Muscle of leg (tissue), 11 donors: ENCODE measurements around the gene RUFY2. TPM values are rescaled to one million over a fixed set of nuclear protein-coding genes. Genes with fewer than 3 reads are reported as not detected.

Experiments used
- DNase-seq: peaks from one replicate; pipeline ENCODE4 v3.0.0; 2013
- H3K27ac ChIP-seq: one replicate; pipeline ENCODE4 v1.5.1; 2013; ENCODE audit warnings: mild to moderate bottlenecking, low read length, control low read depth
- H3K27me3 ChIP-seq: one replicate; pipeline ENCODE4 v1.6.1; 2013; ENCODE audit warnings: low read length; ENCODE audit not compliant: control insufficient read depth, insufficient read depth
- H3K36me3 ChIP-seq: one replicate; pipeline ENCODE4 v1.6.1; 2013; ENCODE audit warnings: low read length; ENCODE audit not compliant: control insufficient read depth, insufficient read depth
- H3K4me1 ChIP-seq: one replicate; pipeline ENCODE4 v1.6.1; 2013; ENCODE audit warnings: low read length; ENCODE audit not compliant: control insufficient read depth, insufficient read depth
- H3K4me3 ChIP-seq: one replicate; pipeline ENCODE4 v1.5.1; 2013; ENCODE audit warnings: low read length, control low read depth
- H3K9me3 ChIP-seq: replicated peaks from 2 replicates; pipeline ENCODE4 v1.6.1; 2013; ENCODE audit warnings: low read depth, low read length; ENCODE audit not compliant: control insufficient read depth
- WGBS: methylation state at CpG from one replicate; pipeline ENCODE4 v1.1.5; 2013; ENCODE audit warnings: missing lambda C conversion rate; ENCODE audit not compliant: insufficient coverage; 5-methylcytosine and 5-hydroxymethylcytosine counted together
- polyA plus RNA-seq, 8 donors: library from polyadenylated mRNA; unstranded; fragments of 120-200 nt; gene quantifications; one replicate each; pipeline versions ENCODE4 v1.2.1 to v1.2.3, GENCODE V29; 2013; ENCODE audit warnings: inconsistent platforms in 1 of 8, low replicate concordance in 1 of 8; ENCODE audit not compliant: insufficient read length in 8 of 8, insufficient read depth in 1 of 8
- total RNA-seq: library from RNA; stranded (reverse); fragments of 120-200 nt; gene quantifications from one replicate; pipeline ENCODE4 v1.2.4, GENCODE V29; 2013

The RUFY2 gene
- total and polyA plus RNA-seq, 9 donors: 12.0 to 19.8 (median 16.6) TPM

DNA sequence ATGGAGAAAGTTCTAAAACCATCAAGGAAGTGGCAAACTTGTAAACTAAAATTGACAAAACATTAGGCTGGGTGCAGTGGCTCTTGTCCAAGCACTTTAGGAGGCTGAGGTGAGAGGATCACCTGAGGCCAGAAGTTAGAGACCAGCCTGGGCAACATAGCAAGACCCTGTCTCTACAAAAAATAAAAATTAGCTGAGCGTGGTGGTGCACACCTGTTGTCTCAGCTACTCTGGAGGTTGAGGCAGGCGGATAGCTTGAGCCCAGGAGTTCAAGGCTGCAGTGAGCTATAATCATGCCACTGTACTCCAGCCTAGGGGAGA lies 104.6 kb downstream of the RUFY2 start:
- H3K4me3 ChIP-seq: no peak overlapping the region
- no peaks in the 10 kb centered on the region for H3K4me1 ChIP-seq
- H3K9me3 ChIP-seq: no peaks in the 10 kb centered on the region
- H3K36me3 ChIP-seq: no peaks in the 10 kb centered on the region
- no peaks in the 10 kb centered on the region for H3K27me3 ChIP-seq
- no peak overlapping the region for H3K27ac ChIP-seq
- no peak for DNase-seq
- WGBS: 80% methylated on average over 1 of the region's 2 CpGs

DNA sequence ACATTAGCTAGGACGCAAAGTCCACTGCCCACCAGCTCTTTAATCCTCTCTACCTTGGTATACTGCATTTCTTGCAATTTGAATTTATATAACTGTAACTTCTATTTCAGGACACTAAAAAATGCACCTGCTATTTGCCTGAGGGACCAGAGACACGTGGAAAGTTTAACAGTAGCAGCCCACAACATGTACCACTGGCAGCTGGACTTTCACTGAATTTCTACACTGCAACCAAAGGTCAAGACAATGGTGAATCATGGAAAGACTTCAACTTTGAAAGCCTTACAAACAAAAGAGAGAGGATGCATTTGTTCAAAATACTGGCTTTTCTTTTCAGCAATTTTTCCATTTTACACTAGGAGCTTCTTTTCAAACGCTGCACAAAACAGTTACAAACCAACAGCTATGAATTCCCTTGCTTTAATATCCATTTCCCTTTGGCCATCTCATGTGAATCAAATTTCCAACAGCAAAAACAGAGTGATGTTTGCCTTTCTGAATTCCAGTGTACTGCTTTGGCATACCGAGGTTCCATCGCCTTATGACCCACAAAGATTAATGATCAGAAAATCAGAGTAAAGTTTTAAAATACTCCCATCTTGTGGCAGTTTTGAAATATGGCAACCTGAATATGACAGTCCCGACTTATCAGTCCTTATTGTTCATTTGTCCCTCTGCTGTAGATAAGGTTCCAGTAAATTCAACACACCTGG lies 105.1 kb downstream of the RUFY2 start:
- Histone ChIP-seq H3K36me3 (no peaks in the 10 kb centered on the region), H3K9me3 (no peaks in the 10 kb centered on the region), H3K27ac (no peak overlapping the region), H3K27me3 (no peaks in the 10 kb centered on the region), H3K4me3 (no peak overlapping the region), H3K4me1 (no peaks in the 10 kb centered on the region)
- DNase-seq: peak; percentile 68
- WGBS: 62% methylated on average over 4 of the region's 6 CpGs

DNA sequence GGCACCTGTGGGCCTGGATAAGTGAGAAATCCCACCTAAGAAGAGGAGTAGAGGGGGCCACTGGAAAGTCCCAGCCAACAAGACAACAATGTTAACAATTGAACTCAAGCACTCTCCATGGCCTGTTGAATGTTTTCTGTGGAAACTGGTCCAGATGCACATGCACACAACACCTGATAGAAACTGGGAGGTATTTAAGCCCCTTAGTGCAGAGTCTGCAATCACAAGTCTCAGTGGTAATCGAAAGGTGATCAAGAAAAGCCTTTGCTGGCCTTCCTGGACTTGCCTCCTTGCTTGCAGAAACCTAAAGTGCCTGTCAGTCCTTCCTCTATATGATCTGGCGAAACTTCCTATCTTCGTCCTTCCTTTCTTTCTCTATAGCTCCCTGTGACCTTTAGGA lies 105.8 kb downstream of the RUFY2 start:
- Histone ChIP-seq H3K4me3 (no peak overlapping the region), H3K27me3 (no peaks in the 10 kb centered on the region), H3K9me3 (no peaks in the 10 kb centered on the region), H3K4me1 (no peaks in the 10 kb centered on the region), H3K36me3 (no peaks in the 10 kb centered on the region), H3K27ac (no peak overlapping the region)
- WGBS: no CpG with 5 or more reads among the region's 3 CpGs
- DNase-seq: no peak

DNA sequence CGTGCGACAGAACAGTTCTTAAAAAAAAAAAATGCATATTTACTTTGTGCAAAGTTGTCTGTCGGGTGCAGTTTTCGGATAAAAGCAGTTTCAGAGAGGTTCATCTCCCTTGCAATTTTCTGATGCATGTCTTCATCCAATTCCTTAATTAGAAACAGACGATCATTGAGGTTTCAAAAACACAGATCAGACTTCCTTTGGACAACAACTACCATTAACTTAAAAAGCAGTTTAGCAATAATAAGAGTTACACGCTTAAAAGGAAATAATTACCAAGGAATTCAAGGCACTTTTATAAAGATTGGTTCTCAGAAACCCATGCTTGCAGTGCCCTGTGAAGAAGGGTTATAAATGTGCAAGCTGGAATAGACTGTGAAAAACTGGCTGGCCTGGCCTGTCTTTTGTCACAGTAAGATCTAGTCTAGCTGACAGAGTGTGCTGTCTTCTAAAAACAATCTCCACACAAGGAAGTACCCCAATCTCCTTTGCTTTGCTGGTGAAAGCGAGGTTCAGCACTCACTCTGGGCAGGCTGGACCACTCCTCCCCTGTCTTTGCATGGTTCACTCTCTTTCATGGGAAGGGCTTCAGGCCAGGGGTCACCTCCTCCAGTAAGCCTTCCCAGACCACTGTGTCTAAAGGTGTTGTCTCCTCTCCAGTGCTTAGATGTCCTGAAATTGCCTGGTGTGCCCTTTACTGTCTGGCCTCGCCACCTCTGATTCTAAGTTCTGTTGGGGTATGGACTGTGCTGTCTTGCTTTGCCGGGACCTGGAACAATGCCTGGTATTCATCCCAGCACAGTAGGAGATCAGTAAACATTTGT lies 110.0 kb downstream of the RUFY2 start:
- no peaks in the 10 kb centered on the region for H3K4me1 ChIP-seq
- no peak overlapping the region for H3K4me3 ChIP-seq
- 77% methylated on average over 4 of the region's 9 CpGs for WGBS
- peak; percentile 60 for DNase-seq
- H3K9me3 ChIP-seq: no peaks in the 10 kb centered on the region
- H3K36me3 ChIP-seq: no peaks in the 10 kb centered on the region
- H3K27me3 ChIP-seq: no peaks in the 10 kb centered on the region
- no peak overlapping the region for H3K27ac ChIP-seq

Other genes with a start within 250 kb of the RUFY2 start
- 0.13 TPM for gene ATOH7, start 175.2 kb downstream of the RUFY2 start, total RNA-seq
- under 1 TPM in 2 of 8 donors, not detected in 6; 0.11 TPM for gene ATOH7, start 175.2 kb downstream of the RUFY2 start, polyA plus RNA-seq
- gene HNRNPH3, start 75.2 kb downstream of the RUFY2 start, total RNA-seq: 17.8 TPM
- 100 to 1,000 TPM; 176 to 214 (median 193) TPM for gene HNRNPH3, start 75.2 kb downstream of the RUFY2 start, polyA plus RNA-seq
- gene PBLD, start 74.3 kb downstream of the RUFY2 start, total RNA-seq: 3.9 TPM
- gene PBLD, start 74.3 kb downstream of the RUFY2 start, polyA plus RNA-seq: 10 to 100 TPM in 2 of 8 donors, 1 to 10 TPM in 6; 4.7 to 20.0 (median 8.0) TPM
- 9.0 TPM for gene DNA2, start 64.7 kb upstream of the RUFY2 start, total RNA-seq
- 1 to 10 TPM; 3.7 to 7.3 (median 5.2) TPM for gene DNA2, start 64.7 kb upstream of the RUFY2 start, polyA plus RNA-seq
- 31.8 TPM for gene SLC25A16, start 120.2 kb upstream of the RUFY2 start, total RNA-seq
- 10 to 100 TPM in 1 of 8 donors, 1 to 10 TPM in 7; 6.9 to 13.9 (median 8.5) TPM for gene SLC25A16, start 120.2 kb upstream of the RUFY2 start, polyA plus RNA-seq
- 20.6 TPM for gene TET1, start 153.1 kb upstream of the RUFY2 start, total RNA-seq
- gene TET1, start 153.1 kb upstream of the RUFY2 start, polyA plus RNA-seq: 10 to 100 TPM in 1 of 8 donors, 1 to 10 TPM in 7; 5.2 to 11.5 (median 9.4) TPM